ENCODE results near the gene CBR3.

The CBR3 gene

GRCh38 chr21:36117286-36117741 is 17.6 kb upstream of the CBR3 start:
- WGBS, 2 experiments, result 90% methylated on average over 2 of the region's 2 CpGs
- Histone ChIP-seq H3K27ac (ENCODE audit: insufficient read depth, low read depth, low read length, poor library complexity, severe bottlenecking) (no peak overlapping the region), H3K4me3 (ENCODE audit: insufficient read depth, low read depth, low read length) (no peak overlapping the region), H3K27me3 (ENCODE audit: control insufficient read depth, insufficient read depth, low read length, poor library complexity, severe bottlenecking) (no peaks in the 10 kb centered on the region), H3K9me3 (ENCODE audit: control insufficient read depth, low read length) (no peaks in the 10 kb centered on the region), H3K36me3 (ENCODE audit: control insufficient read depth, insufficient read depth, low read length) (no peaks in the 10 kb centered on the region), H3K4me1 (ENCODE audit: control insufficient read depth, insufficient read depth, low read length) (no peaks in the 10 kb centered on the region)

GRCh38 chr21:36120304-36120888 is 14.5 kb upstream of the CBR3 start:
- no peak overlapping the region for H3K4me3 ChIP-seq (ENCODE audit: insufficient read depth, low read depth, low read length)
- H3K27me3 ChIP-seq (ENCODE audit: control insufficient read depth, insufficient read depth, low read length, poor library complexity, severe bottlenecking), result no peaks in the 10 kb centered on the region
- H3K36me3 ChIP-seq (ENCODE audit: control insufficient read depth, insufficient read depth, low read length), result no peaks in the 10 kb centered on the region
- no peak overlapping the region for H3K27ac ChIP-seq (ENCODE audit: insufficient read depth, low read depth, low read length, poor library complexity, severe bottlenecking)
- no peaks in the 10 kb centered on the region for H3K4me1 ChIP-seq (ENCODE audit: control insufficient read depth, insufficient read depth, low read length)
- no peaks in the 10 kb centered on the region for H3K9me3 ChIP-seq (ENCODE audit: control insufficient read depth, low read length)
- WGBS, 2 experiments, result 93 to 95% methylated on average over 7 of the region's 7 CpGs

- H3K4me1 ChIP-seq (ENCODE audit: control insufficient read depth, insufficient read depth, low read length), result no peaks in the 10 kb centered on the region
- no peaks in the 10 kb centered on the region for H3K9me3 ChIP-seq (ENCODE audit: control insufficient read depth, low read length)
- H3K27me3 ChIP-seq (ENCODE audit: control insufficient read depth, insufficient read depth, low read length, poor library complexity, severe bottlenecking), result no peaks in the 10 kb centered on the region
- H3K36me3 ChIP-seq (ENCODE audit: control insufficient read depth, insufficient read depth, low read length), result no peaks in the 10 kb centered on the region
- H3K27ac ChIP-seq (ENCODE audit: insufficient read depth, low read depth, low read length, poor library complexity, severe bottlenecking), result no peak overlapping the region
- WGBS, 2 experiments, result 79 to 88% methylated on average over 1 to 4 of the region's 4 CpGs
- H3K4me3 ChIP-seq (ENCODE audit: insufficient read depth, low read depth, low read length), result no peak overlapping the region
Measured at GRCh38 chr21:36122977-36123376, 11.9 kb upstream of the CBR3 start.

- 98 to 100% methylated on average over 2 of the region's 2 CpGs for WGBS, 2 experiments
- Histone ChIP-seq H3K4me1 (ENCODE audit: control insufficient read depth, insufficient read depth, low read length) (no peaks in the 10 kb centered on the region), H3K4me3 (ENCODE audit: insufficient read depth, low read depth, low read length) (no peak overlapping the region), H3K27me3 (ENCODE audit: control insufficient read depth, insufficient read depth, low read length, poor library complexity, severe bottlenecking) (peaks cover 2% of the 10 kb centered on the region), H3K9me3 (ENCODE audit: control insufficient read depth, low read length) (no peaks in the 10 kb centered on the region), H3K27ac (ENCODE audit: insufficient read depth, low read depth, low read length, poor library complexity, severe bottlenecking) (no peak overlapping the region), H3K36me3 (ENCODE audit: control insufficient read depth, insufficient read depth, low read length) (no peaks in the 10 kb centered on the region)
Measured at GRCh38 chr21:36124395-36124794, 10.5 kb upstream of the CBR3 start.

GRCh38 chr21:36125512-36126207 is 9.2 kb upstream of the CBR3 start:
- H3K36me3 ChIP-seq (ENCODE audit: control insufficient read depth, insufficient read depth, low read length), result no peaks in the 10 kb centered on the region
- WGBS, 2 experiments, result 52% methylated on average over 9 of the region's 9 CpGs
- H3K27ac ChIP-seq (ENCODE audit: insufficient read depth, low read depth, low read length, poor library complexity, severe bottlenecking), result no peak overlapping the region

GRCh38 chr21:36126208-36126565 is 8.7 kb upstream of the CBR3 start:
- Histone ChIP-seq H3K4me1 (ENCODE audit: control insufficient read depth, insufficient read depth, low read length) (no peaks in the 10 kb centered on the region), H3K27me3 (ENCODE audit: control insufficient read depth, insufficient read depth, low read length, poor library complexity, severe bottlenecking) (peaks cover 12% of the 10 kb centered on the region), H3K9me3 (ENCODE audit: control insufficient read depth, low read length) (no peaks in the 10 kb centered on the region), H3K27ac (ENCODE audit: insufficient read depth, low read depth, low read length, poor library complexity, severe bottlenecking) (no peak overlapping the region), H3K4me3 (ENCODE audit: insufficient read depth, low read depth, low read length) (no peak overlapping the region), H3K36me3 (ENCODE audit: control insufficient read depth, insufficient read depth, low read length) (no peaks in the 10 kb centered on the region)

More at GRCh38 chr21:36125512-36126207, 9.2 kb upstream of the CBR3 start:
- H3K4me3 ChIP-seq (ENCODE audit: insufficient read depth, low read depth, low read length), result no peak overlapping the region
- H3K4me1 ChIP-seq (ENCODE audit: control insufficient read depth, insufficient read depth, low read length), result no peaks in the 10 kb centered on the region
- peaks cover 7% of the 10 kb centered on the region for H3K27me3 ChIP-seq (ENCODE audit: control insufficient read depth, insufficient read depth, low read length, poor library complexity, severe bottlenecking)
- no peaks in the 10 kb centered on the region for H3K9me3 ChIP-seq (ENCODE audit: control insufficient read depth, low read length)

GRCh38 chr21:36126621-36127110 is 8.2 kb upstream of the CBR3 start:
- Histone ChIP-seq H3K36me3 (ENCODE audit: control insufficient read depth, insufficient read depth, low read length) (no peaks in the 10 kb centered on the region), H3K9me3 (ENCODE audit: control insufficient read depth, low read length) (no peaks in the 10 kb centered on the region), H3K4me3 (ENCODE audit: insufficient read depth, low read depth, low read length) (no peak overlapping the region), H3K27me3 (ENCODE audit: control insufficient read depth, insufficient read depth, low read length, poor library complexity, severe bottlenecking) (peaks cover 12% of the 10 kb centered on the region), H3K27ac (ENCODE audit: insufficient read depth, low read depth, low read length, poor library complexity, severe bottlenecking) (no peak overlapping the region), H3K4me1 (ENCODE audit: control insufficient read depth, insufficient read depth, low read length) (no peaks in the 10 kb centered on the region)
- WGBS, 2 experiments, result 96 to 97% methylated on average over 5 of the region's 5 CpGs

- Histone ChIP-seq H3K4me1 (ENCODE audit: control insufficient read depth, insufficient read depth, low read length) (no peaks in the 10 kb centered on the region), H3K27me3 (ENCODE audit: control insufficient read depth, insufficient read depth, low read length, poor library complexity, severe bottlenecking) (peaks cover 18% of the 10 kb centered on the region), H3K4me3 (ENCODE audit: insufficient read depth, low read depth, low read length) (no peak overlapping the region), H3K27ac (ENCODE audit: insufficient read depth, low read depth, low read length, poor library complexity, severe bottlenecking) (no peak overlapping the region), H3K36me3 (ENCODE audit: control insufficient read depth, insufficient read depth, low read length) (no peaks in the 10 kb centered on the region), H3K9me3 (ENCODE audit: control insufficient read depth, low read length) (no peaks in the 10 kb centered on the region)
- WGBS, 2 experiments, result 83 to 84% methylated on average over 10 of the region's 10 CpGs
Measured at GRCh38 chr21:36127250-36127904, 7.5 kb upstream of the CBR3 start.

- 88 to 90% methylated on average over 5 of the region's 5 CpGs for WGBS, 2 experiments
- Histone ChIP-seq H3K4me1 (ENCODE audit: control insufficient read depth, insufficient read depth, low read length) (no peaks in the 10 kb centered on the region), H3K27ac (ENCODE audit: insufficient read depth, low read depth, low read length, poor library complexity, severe bottlenecking) (no peak overlapping the region)
Measured at GRCh38 chr21:36127977-36128376, 6.9 kb upstream of the CBR3 start.

GRCh38 chr21:36129219-36129618 is 5.7 kb upstream of the CBR3 start:
- 65 to 81% methylated on average over 1 to 2 of the region's 2 CpGs for WGBS, 2 experiments
- Histone ChIP-seq H3K27me3 (ENCODE audit: control insufficient read depth, insufficient read depth, low read length, poor library complexity, severe bottlenecking) (peaks cover 35% of the 10 kb centered on the region), H3K36me3 (ENCODE audit: control insufficient read depth, insufficient read depth, low read length) (no peaks in the 10 kb centered on the region), H3K4me3 (ENCODE audit: insufficient read depth, low read depth, low read length) (no peak overlapping the region), H3K27ac (ENCODE audit: insufficient read depth, low read depth, low read length, poor library complexity, severe bottlenecking) (no peak overlapping the region), H3K4me1 (ENCODE audit: control insufficient read depth, insufficient read depth, low read length) (no peaks in the 10 kb centered on the region), H3K9me3 (ENCODE audit: control insufficient read depth, low read length) (no peaks in the 10 kb centered on the region)

More at GRCh38 chr21:36127977-36128376, 6.9 kb upstream of the CBR3 start:
- Histone ChIP-seq H3K27me3 (ENCODE audit: control insufficient read depth, insufficient read depth, low read length, poor library complexity, severe bottlenecking) (peaks cover 24% of the 10 kb centered on the region), H3K9me3 (ENCODE audit: control insufficient read depth, low read length) (no peaks in the 10 kb centered on the region), H3K36me3 (ENCODE audit: control insufficient read depth, insufficient read depth, low read length) (no peaks in the 10 kb centered on the region), H3K4me3 (ENCODE audit: insufficient read depth, low read depth, low read length) (no peak overlapping the region)

All from ectodermal cell (in vitro differentiated cells).